IPS DF 6.9 (cell line): ENCODE results near the gene KIF20B.

Experiments
- DNase-seq: peaks from one replicate; pipeline ENCODE4 v3.0.0-alpha.2; 2013; ENCODE audit warnings: low read depth, low spot score
- H3K27ac ChIP-seq: one replicate; pipeline ENCODE4 v1.5.1; 2013; ENCODE audit warnings: low read length, control low read depth
- H3K27me3 ChIP-seq: 2 replicates; pipeline ENCODE4 v1.6.1; 2013; ENCODE audit warnings: mild to moderate bottlenecking, low read length; ENCODE audit not compliant: control insufficient read depth, insufficient read depth
- H3K36me3 ChIP-seq: 2 replicates; pipeline ENCODE4 v1.6.1; 2013; ENCODE audit warnings: low read length; ENCODE audit not compliant: control insufficient read depth, insufficient read depth
- H3K4me1 ChIP-seq: 2 replicates; pipeline ENCODE4 v1.6.1; 2013; ENCODE audit warnings: low read length; ENCODE audit not compliant: control insufficient read depth, insufficient read depth
- H3K4me3 ChIP-seq: 2 replicates; pipeline ENCODE4 v1.5.1; 2013; ENCODE audit warnings: mild to moderate bottlenecking, low read length
- H3K9me3 ChIP-seq: 2 replicates; pipeline ENCODE4 v1.6.1; 2013; ENCODE audit warnings: low read length, inconsistent platforms; ENCODE audit not compliant: control insufficient read depth, insufficient read depth
- WGBS: extraction: QIAGEN DNeasy Blood & Tissue Kit; methylation state at CpG from one replicate; pipeline ENCODE4 v1.1.7; 2013; ENCODE audit warnings: mixed read lengths, missing lambda C conversion rate; ENCODE audit not compliant: insufficient read length, insufficient coverage; 5-methylcytosine and 5-hydroxymethylcytosine counted together

KIF20B gene

DNA sequence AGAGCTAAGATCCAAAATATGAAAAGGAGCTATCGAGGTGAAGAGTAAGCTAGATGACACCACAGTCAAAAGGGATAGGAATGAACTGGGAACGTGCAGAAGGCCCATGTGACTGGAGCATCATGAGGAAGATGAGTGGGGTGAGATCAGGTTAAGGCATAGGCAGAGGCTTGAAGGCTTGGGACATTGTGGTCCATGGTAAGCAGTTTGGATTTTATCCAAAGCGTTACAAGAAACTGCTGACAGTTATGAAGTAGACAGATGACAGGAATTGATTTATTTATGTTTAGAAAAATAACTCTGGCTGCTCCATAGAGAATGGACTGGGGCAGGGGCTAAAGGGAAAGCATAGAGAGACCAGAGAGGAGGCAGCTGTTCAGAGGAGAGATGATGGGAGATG lies 38.2 kb upstream of the KIF20B start:
- H3K27me3 ChIP-seq = no peaks in the 10 kb centered on the region
- WGBS = no CpG with 5 or more reads among the region's 3 CpGs
- no peaks in the 10 kb centered on the region for H3K4me1 ChIP-seq
- no peak overlapping the region for H3K4me3 ChIP-seq
- DNase-seq = no peak
- H3K9me3 ChIP-seq = no peaks in the 10 kb centered on the region
- H3K36me3 ChIP-seq = no peaks in the 10 kb centered on the region
- no peak overlapping the region for H3K27ac ChIP-seq

DNA sequence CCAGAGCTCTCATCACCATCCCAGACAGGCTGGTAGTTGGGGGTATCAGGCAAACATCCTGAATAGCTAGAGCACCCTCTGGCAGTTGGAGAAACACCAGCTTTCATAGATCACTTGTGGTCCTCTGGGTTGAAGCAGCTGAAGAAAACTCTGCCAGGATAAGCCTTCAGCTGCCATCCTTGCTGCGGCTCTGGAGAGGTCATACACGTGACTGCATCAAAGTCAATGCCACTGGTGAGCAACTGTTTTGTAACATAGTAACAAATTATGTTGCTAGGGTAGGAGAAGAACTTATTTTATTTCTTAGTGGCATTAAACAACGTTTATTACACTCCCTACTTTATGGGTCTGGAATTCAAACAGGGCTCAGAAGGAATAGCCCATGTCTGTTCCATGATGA lies 37.2 kb upstream of the KIF20B start:
- no peaks in the 10 kb centered on the region for H3K36me3 ChIP-seq
- no CpG with 5 or more reads among the region's 3 CpGs for WGBS
- DNase-seq = no peak
- H3K4me3 ChIP-seq = no peak overlapping the region
- H3K27ac ChIP-seq = no peak overlapping the region
- no peaks in the 10 kb centered on the region for H3K9me3 ChIP-seq
- H3K4me1 ChIP-seq = no peaks in the 10 kb centered on the region
- no peaks in the 10 kb centered on the region for H3K27me3 ChIP-seq

DNA sequence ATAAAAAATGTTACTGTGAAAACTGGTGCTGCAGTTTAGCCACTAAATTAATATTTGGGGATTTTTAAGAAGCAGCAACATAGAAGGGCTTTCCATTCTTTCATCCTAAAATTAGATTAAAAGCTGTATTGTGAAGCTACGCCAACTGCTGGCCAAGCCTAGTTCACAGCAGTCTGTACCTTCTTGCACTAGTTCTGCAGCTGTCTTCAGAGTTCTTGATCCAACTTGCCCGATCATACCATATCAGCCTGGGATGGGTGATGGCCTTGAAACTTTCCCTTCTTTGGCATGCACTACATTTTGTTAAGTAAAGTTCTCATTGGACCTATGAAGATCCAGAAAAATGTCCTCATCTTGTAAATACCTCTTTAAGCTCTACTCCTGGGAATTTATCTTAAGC lies 36.1 kb upstream of the KIF20B start:
- no peaks in the 10 kb centered on the region for H3K27me3 ChIP-seq
- no peaks in the 10 kb centered on the region for H3K36me3 ChIP-seq
- no peak for DNase-seq
- no peak overlapping the region for H3K27ac ChIP-seq
- H3K4me3 ChIP-seq = no peak overlapping the region
- no peaks in the 10 kb centered on the region for H3K4me1 ChIP-seq
- no CpG with 5 or more reads among the region's 2 CpGs for WGBS
- no peaks in the 10 kb centered on the region for H3K9me3 ChIP-seq

DNA sequence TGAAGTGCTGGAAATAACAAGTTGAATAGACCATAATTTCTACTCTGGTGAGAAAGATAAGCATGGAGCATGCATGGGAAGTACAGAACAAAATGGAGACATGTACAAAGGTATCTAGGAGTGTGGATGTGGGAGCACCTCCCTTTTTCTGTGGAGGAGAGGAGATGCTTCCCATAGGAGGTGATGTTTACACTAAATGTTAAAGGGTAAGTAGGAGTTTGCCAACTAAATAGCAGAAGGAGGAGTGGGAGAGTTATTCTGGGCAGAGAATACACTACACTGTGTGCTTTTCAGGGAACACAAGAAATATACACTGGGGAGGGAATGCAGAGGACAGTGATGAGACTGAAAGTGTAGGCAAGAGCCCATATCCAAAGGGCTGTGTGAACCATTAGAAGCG lies 35.3 kb upstream of the KIF20B start:
- Histone ChIP-seq H3K4me3 (no peak overlapping the region), H3K27ac (no peak overlapping the region), H3K9me3 (no peaks in the 10 kb centered on the region), H3K36me3 (no peaks in the 10 kb centered on the region), H3K4me1 (no peaks in the 10 kb centered on the region), H3K27me3 (no peaks in the 10 kb centered on the region)
- no CpG with 5 or more reads among the region's 1 CpG for WGBS
- DNase-seq = no peak

DNA sequence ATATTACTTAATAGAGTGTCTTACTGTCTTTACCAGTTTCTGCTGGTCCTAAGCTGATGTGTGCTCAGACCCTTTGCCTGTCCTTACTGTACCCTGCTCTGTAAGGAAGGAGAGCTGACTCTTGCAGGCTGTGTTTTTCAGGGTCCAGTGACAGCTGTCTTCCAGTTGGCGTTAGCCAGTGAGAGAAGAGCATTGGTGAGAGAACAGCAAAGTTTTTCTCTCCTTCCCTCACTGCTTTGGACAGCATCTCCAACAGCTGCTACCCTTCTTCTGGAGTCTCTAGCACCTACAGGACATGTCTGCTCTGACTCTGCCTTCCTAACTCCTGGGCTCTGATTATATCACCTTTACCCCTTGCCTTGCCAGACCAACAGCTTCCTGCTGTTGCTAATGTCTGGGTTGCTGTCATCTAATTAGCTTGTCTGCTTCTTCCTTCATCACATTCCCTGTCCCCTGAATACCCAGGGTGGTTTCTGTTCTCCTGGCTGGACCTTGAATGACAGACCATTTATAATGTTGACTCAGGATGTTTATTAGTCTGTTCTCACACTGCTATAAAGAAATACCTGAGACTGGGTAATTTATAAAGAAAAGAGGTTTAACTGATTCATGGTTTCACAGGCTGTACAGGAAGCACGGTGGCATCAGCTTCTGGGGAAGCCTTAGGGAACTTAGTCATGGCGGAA lies 32.9 kb upstream of the KIF20B start:
- Histone ChIP-seq H3K4me3 (no peak overlapping the region), H3K36me3 (no peaks in the 10 kb centered on the region), H3K4me1 (no peaks in the 10 kb centered on the region), H3K27me3 (no peaks in the 10 kb centered on the region), H3K27ac (no peak overlapping the region), H3K9me3 (no peaks in the 10 kb centered on the region)
- WGBS = no CpG with 5 or more reads among the region's 3 CpGs
- no peak for DNase-seq

DNA sequence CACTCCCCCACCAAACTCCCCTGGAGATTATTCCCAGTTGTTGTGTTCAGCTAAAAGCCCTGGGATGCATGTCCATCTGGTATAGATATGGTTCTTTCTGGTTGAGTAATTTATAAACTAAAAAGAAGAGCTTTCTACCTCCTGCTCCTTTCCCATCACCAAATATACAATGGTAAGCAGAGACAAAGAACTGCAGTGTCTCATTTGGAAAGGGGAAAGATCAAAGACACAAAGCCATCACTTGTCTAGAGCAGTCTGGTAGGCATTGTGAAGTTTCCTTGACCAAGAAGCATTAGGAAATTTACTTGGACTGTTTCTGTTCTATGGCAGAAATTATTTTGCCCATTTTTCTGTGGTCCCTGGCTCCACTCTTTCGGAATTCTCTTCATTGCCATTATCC lies 31.4 kb upstream of the KIF20B start:
- Histone ChIP-seq H3K9me3 (no peaks in the 10 kb centered on the region), H3K4me3 (no peak overlapping the region), H3K36me3 (no peaks in the 10 kb centered on the region), H3K27me3 (no peaks in the 10 kb centered on the region), H3K4me1 (no peaks in the 10 kb centered on the region), H3K27ac (no peak overlapping the region)
- no CpG with 5 or more reads among the region's 1 CpG for WGBS
- no peak for DNase-seq

DNA sequence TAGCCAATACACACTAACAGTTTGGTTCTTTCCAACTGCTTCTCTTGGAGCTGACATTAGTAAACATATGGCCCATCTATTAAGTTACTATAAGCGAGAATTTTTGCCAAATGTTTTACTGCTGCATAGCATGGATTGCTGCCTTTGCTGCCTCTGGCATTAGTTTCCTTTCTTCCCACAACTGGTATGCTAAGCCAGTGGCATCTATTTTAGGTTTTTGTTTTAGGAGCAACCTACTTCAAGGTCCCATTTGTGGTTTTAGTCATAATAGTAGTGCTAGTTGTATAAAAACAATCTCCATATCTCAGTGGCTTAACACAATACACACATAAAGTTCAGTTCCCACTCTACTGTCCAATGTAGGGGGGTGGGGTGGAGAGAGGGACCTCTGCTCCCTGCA lies 30.5 kb upstream of the KIF20B start:
- H3K9me3 ChIP-seq = no peaks in the 10 kb centered on the region
- no peak overlapping the region for H3K27ac ChIP-seq
- no peak overlapping the region for H3K4me3 ChIP-seq
- no peaks in the 10 kb centered on the region for H3K4me1 ChIP-seq
- WGBS = no CpG with 5 or more reads among the region's 1 CpG
- DNase-seq = no peak
- no peaks in the 10 kb centered on the region for H3K36me3 ChIP-seq
- H3K27me3 ChIP-seq = no peaks in the 10 kb centered on the region

DNA sequence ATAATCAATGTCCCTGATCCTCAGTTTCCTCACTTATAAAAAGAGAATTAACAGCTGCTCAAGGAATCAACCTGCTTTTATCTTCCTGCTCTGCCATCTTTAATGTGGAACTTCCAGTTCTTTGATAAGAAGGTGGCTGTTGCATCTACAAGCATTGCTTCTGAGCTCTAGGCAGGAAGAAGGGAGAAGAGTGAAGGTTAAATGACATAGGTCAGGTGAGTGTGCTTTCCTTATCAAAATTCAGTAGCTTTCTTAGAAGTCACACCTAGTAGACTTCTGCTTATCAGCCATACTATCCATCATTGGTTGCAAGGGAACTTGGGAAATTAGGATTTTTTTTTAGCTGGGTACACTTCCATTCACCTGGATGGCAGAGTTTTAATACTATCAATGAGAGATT lies 24.0 kb upstream of the KIF20B start:
- Histone ChIP-seq H3K4me1 (no peaks in the 10 kb centered on the region), H3K4me3 (no peak overlapping the region), H3K27ac (no peak overlapping the region), H3K27me3 (no peaks in the 10 kb centered on the region), H3K36me3 (no peaks in the 10 kb centered on the region), H3K9me3 (no peaks in the 10 kb centered on the region)
- DNase-seq = no peak

DNA sequence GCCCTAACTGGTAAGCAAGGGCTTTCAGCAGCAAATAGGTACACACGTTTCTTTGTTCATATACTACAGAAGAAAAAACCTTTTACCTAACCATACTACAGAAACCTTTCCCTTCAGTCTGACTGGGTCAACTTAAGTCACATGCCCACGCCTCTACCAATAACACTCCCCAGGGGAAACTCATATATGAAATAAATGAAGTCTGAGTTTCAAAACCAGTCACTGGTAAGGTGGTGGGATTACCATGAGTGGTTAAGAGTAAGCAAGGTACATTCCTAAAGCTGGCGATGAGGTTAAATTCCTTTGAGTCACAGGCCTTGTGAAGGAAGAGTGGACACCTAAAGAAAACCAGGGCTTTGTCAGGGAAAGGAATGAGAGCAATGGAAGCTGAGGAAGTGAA lies 21.4 kb upstream of the KIF20B start:
- Histone ChIP-seq H3K4me3 (no peak overlapping the region), H3K27ac (no peak overlapping the region), H3K27me3 (no peaks in the 10 kb centered on the region), H3K4me1 (no peaks in the 10 kb centered on the region), H3K9me3 (no peaks in the 10 kb centered on the region), H3K36me3 (no peaks in the 10 kb centered on the region)
- WGBS = no CpG with 5 or more reads among the region's 3 CpGs
- DNase-seq = no peak

DNA sequence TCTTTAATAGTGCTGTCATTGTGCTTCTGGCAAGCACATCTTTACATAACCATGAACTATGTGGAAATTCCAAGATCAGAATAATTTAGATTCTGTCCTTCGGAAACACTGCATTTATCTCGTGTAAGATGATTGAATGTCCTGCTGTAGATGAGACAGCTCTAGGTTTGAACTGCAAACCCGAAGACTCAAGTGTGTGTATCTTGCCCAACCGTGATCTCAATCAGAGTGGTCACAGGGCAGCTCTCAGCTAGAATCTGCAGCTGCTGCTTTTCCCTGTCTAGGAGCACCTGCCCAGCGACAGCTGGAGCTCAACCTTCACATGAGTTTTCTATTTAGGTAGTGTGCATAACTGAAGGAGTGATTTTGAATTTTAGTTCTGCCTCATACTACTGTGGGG lies 17.5 kb upstream of the KIF20B start:
- Histone ChIP-seq H3K36me3 (no peaks in the 10 kb centered on the region), H3K27me3 (no peaks in the 10 kb centered on the region), H3K4me3 (no peak overlapping the region), H3K9me3 (no peaks in the 10 kb centered on the region), H3K4me1 (no peaks in the 10 kb centered on the region), H3K27ac (no peak overlapping the region)
- WGBS = no CpG with 5 or more reads among the region's 5 CpGs
- no peak for DNase-seq

DNA sequence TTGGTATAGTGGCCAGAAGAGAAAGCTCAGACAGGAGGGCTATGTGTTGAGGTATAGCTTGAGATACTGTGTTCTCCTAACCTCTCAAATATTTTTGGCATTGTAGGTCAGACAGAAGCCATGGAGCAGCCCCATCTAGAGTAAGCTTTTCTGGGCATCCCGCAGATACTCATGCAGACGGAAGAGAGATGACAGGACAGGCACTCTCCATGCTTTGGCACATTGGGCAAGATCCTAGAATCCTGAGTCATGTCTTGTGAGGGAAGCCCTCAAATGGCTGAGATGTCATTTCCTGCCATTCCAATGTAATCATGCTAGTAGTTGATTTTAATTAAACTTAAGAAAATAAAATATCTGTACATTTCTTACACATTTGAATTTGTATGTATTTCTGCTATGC lies 16.8 kb upstream of the KIF20B start:
- Histone ChIP-seq H3K9me3 (no peaks in the 10 kb centered on the region), H3K36me3 (no peaks in the 10 kb centered on the region), H3K27ac (no peak overlapping the region), H3K4me3 (no peak overlapping the region), H3K4me1 (no peaks in the 10 kb centered on the region), H3K27me3 (no peaks in the 10 kb centered on the region)
- no peak for DNase-seq
- WGBS = no CpG with 5 or more reads among the region's 2 CpGs
